HG03196 (cell line): Measurements from ENCODE around the gene CEBPA.
"Not testable (repeated sequence)": the region's sequence is repeated elsewhere in the genome, so short reads cannot be mapped to it uniquely, and the experiment has no call there.

Source experiments
- ATAC-seq: cut with Tn5 transposase; IDR thresholded peaks from one replicate; pipeline ENCODE4 v1.9.1; 2021; ENCODE audit not compliant: unreplicated experiment

The CEBPA gene

GRCh38 chr19:33325920-33326319 lies 23.6 kb upstream of the CEBPA start:
- no peak for ATAC-seq

- no peak for ATAC-seq
Measured at GRCh38 chr19:33324628-33325027, 22.3 kb upstream of the CEBPA start.

GRCh38 chr19:33323093-33323820 lies 20.9 kb upstream of the CEBPA start:
- no peak for ATAC-seq

- no peak for ATAC-seq
Measured at GRCh38 chr19:33320636-33321035, 18.3 kb upstream of the CEBPA start.

GRCh38 chr19:33317991-33318390 lies 15.7 kb upstream of the CEBPA start:
- not testable (repeated sequence) for ATAC-seq

- ATAC-seq, result no peak
Measured at GRCh38 chr19:33317517-33317916, 15.2 kb upstream of the CEBPA start.

- ATAC-seq, result no peak
Measured at GRCh38 chr19:33316541-33317264, 14.4 kb upstream of the CEBPA start.

GRCh38 chr19:33312808-33313207 lies 10.5 kb upstream of the CEBPA start:
- ATAC-seq, result not testable (repeated sequence)

GRCh38 chr19:33312065-33312464 lies 9.7 kb upstream of the CEBPA start:
- no peak for ATAC-seq

GRCh38 chr19:33311326-33311682 lies 9.0 kb upstream of the CEBPA start:
- no peak for ATAC-seq

- no peak for ATAC-seq
Measured at GRCh38 chr19:33310606-33311325, 8.4 kb upstream of the CEBPA start.

- ATAC-seq, result no peak
Measured at GRCh38 chr19:33309826-33310225, 7.5 kb upstream of the CEBPA start.

- no peak for ATAC-seq
Measured at GRCh38 chr19:33306853-33307792, 4.8 kb upstream of the CEBPA start.

- ATAC-seq, result no peak
Measured at GRCh38 chr19:33306191-33306590, 3.9 kb upstream of the CEBPA start.

GRCh38 chr19:33304760-33305647 lies 2.7 kb upstream of the CEBPA start:
- ATAC-seq, result no peak

GRCh38 chr19:33304371-33304759 lies 2.0 kb upstream of the CEBPA start:
- ATAC-seq, result no peak

- no peak for ATAC-seq
Measured at GRCh38 chr19:33303791-33304345, 1.5 kb upstream of the CEBPA start.

- ATAC-seq, result no peak
Measured at GRCh38 chr19:33302974-33303790, 848 bp upstream of the CEBPA start.

- ATAC-seq, result no peak
Measured at GRCh38 chr19:33301900-33302174, 497 bp downstream of the CEBPA start.
